ENCODE data around the gene PIEZO2. TPM values are rescaled to one million over a fixed set of nuclear protein-coding genes. Genes with fewer than 3 reads are reported as not detected.

PIEZO2 gene
- total RNA-seq, 1 donor from 2014 or later = 134 TPM

- Mint-ChIP-seq H3K4me3 (ENCODE audit: unreplicated experiment) (no peak overlapping the region), H3K36me3 (ENCODE audit: unreplicated experiment) (no peaks in the 10 kb centered on the region), H3K4me1 (ENCODE audit: unreplicated experiment) (peaks cover 19% of the 10 kb centered on the region), H3K9me3 (ENCODE audit: unreplicated experiment) (no peaks in the 10 kb centered on the region), H3K27ac (ENCODE audit: unreplicated experiment) (no peak overlapping the region), H3K27me3 (ENCODE audit: unreplicated experiment) (no peaks in the 10 kb centered on the region)
- no peak for DNase-seq (ENCODE audit: extremely low spot score, unreplicated experiment)
- TF ChIP-seq CTCF (IDR thresholded peaks at IDR 0.05) = no peak
Observed at GRCh38 chr18:11153097-11153496, 3.7 kb upstream of the PIEZO2 start.

DNA sequence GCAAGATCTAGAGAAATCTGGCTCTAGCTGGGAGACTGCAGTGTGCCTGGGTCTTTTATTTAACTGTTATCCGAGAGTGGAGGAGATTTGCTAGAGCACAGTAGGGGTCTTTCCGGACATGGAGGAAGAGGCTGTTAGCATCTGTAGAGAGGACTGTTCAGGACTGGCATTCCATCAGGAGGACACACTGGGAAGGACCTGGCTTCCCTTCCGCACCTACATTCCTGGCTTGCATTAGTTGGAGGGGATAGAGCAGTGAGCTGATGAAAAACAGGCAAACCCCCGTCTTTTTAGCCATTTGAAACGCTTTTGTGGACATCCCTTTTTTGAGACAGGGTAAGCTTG lies 874 bp upstream of the PIEZO2 start:
- Mint-ChIP-seq H3K9me3 (ENCODE audit: unreplicated experiment) (no peaks in the 10 kb centered on the region), H3K36me3 (ENCODE audit: unreplicated experiment) (peaks cover 2% of the 10 kb centered on the region), H3K4me1 (ENCODE audit: unreplicated experiment) (peaks cover 39% of the 10 kb centered on the region), H3K27ac (ENCODE audit: unreplicated experiment) (peak overlapping the region; percentile 28), H3K27me3 (ENCODE audit: unreplicated experiment) (no peaks in the 10 kb centered on the region), H3K4me3 (ENCODE audit: unreplicated experiment) (peak overlapping the region; percentile 78)
- no peak for TF ChIP-seq CTCF (IDR thresholded peaks at IDR 0.05)
- no peak for DNase-seq (ENCODE audit: extremely low spot score, unreplicated experiment)

- DNase-seq (ENCODE audit: extremely low spot score, unreplicated experiment) = peak; percentile 85
- H3K4me1 Mint-ChIP-seq (ENCODE audit: unreplicated experiment) = peaks cover 51% of the 10 kb centered on the region
- no peak for TF ChIP-seq CTCF (IDR thresholded peaks at IDR 0.05)
- H3K27ac Mint-ChIP-seq (ENCODE audit: unreplicated experiment) = no peak overlapping the region
- no peaks in the 10 kb centered on the region for H3K27me3 Mint-ChIP-seq (ENCODE audit: unreplicated experiment)
- H3K4me3 Mint-ChIP-seq (ENCODE audit: unreplicated experiment) = peak overlapping the region; percentile 96
- peaks cover 2% of the 10 kb centered on the region for H3K36me3 Mint-ChIP-seq (ENCODE audit: unreplicated experiment)
- no peaks in the 10 kb centered on the region for H3K9me3 Mint-ChIP-seq (ENCODE audit: unreplicated experiment)
Observed at GRCh38 chr18:11148680-11149440, 509 bp downstream of the PIEZO2 start.

- DNase-seq (ENCODE audit: extremely low spot score, unreplicated experiment) = no peak
- Mint-ChIP-seq H3K27ac (ENCODE audit: unreplicated experiment) (peak overlapping the region; percentile 80), H3K9me3 (ENCODE audit: unreplicated experiment) (no peaks in the 10 kb centered on the region)
Observed at GRCh38 chr18:11147962-11148679, 1.2 kb downstream of the PIEZO2 start.

More at GRCh38 chr18:11147962-11148679, 1.2 kb downstream of the PIEZO2 start:
- peak overlapping the region; percentile 96 for H3K4me3 Mint-ChIP-seq (ENCODE audit: unreplicated experiment)
- no peaks in the 10 kb centered on the region for H3K27me3 Mint-ChIP-seq (ENCODE audit: unreplicated experiment)
- peaks cover 6% of the 10 kb centered on the region for H3K36me3 Mint-ChIP-seq (ENCODE audit: unreplicated experiment)
- peaks cover 58% of the 10 kb centered on the region for H3K4me1 Mint-ChIP-seq (ENCODE audit: unreplicated experiment)
- no peak for TF ChIP-seq CTCF (IDR thresholded peaks at IDR 0.05)
